Neural cell (in vitro differentiated cells): Measurements from ENCODE around the gene CD160. TPM values are rescaled to one million over a fixed set of nuclear protein-coding genes. Genes with fewer than 3 reads are reported as not detected.

Experiments
- H2AFZ ChIP-seq: fragments of 200-600, 300-800 bp; sonication (generic), shearing (Covaris generic); 2 replicates; pipeline ENCODE4 v1.6.0; 2014; ENCODE audit warnings: low read depth, mild to moderate bottlenecking, antibody characterized with exemption, low read length, moderate library complexity
- H3F3A ChIP-seq: fragments of 200-600 bp; shearing (Covaris generic); 2 replicates; pipeline ENCODE4 v1.6.1; 2016; ENCODE audit warnings: mild to moderate bottlenecking, moderate library complexity, mixed read lengths, antibody characterized with exemption, low read length; ENCODE audit not compliant: insufficient read depth, poor library complexity, severe bottlenecking
- H3K27ac ChIP-seq: fragments of 200-600, 300-800 bp; sonication (generic), shearing (Covaris generic); 2 replicates; pipeline ENCODE4 v1.5.1; 2014; ENCODE audit warnings: mild to moderate bottlenecking, low read length, moderate library complexity
- H3K27me3 ChIP-seq: fragments of 300-800, 200-600 bp; sonication (generic), shearing (Covaris generic); 2 replicates; pipeline ENCODE4 v1.6.0; 2014; ENCODE audit warnings: mild to moderate bottlenecking, low read depth, low read length, moderate library complexity; ENCODE audit not compliant: insufficient read depth
- H3K36me3 ChIP-seq: fragments of 300-800, 200-600 bp; sonication (generic), shearing (Covaris generic); 2 replicates; pipeline ENCODE4 v1.5.1; 2014; ENCODE audit warnings: mild to moderate bottlenecking, antibody characterized with exemption, low read length, moderate library complexity; ENCODE audit not compliant: insufficient read depth
- H3K4me2 ChIP-seq: fragments of 300-800, 200-600 bp; sonication (generic), shearing (Covaris generic); 2 replicates; pipeline ENCODE4 v1.6.0; 2014; ENCODE audit warnings: mild to moderate bottlenecking, low read length
- H3K4me3 ChIP-seq: fragments of 300-800, 200-600 bp; sonication (generic), shearing (Covaris generic); 2 replicates; pipeline ENCODE4 v1.5.1; 2014; ENCODE audit warnings: mild to moderate bottlenecking, low read length, moderate library complexity
- H3K79me2 ChIP-seq: fragments of 200-600 bp; shearing (Covaris generic); replicated peaks from 2 replicates; pipeline ENCODE4 v1.6.0; 2014; ENCODE audit warnings: mild to moderate bottlenecking, low read length, moderate library complexity; ENCODE audit not compliant: insufficient read depth
- H3K9ac ChIP-seq: fragments of 300-800, 200-600 bp; sonication (generic), shearing (Covaris generic); 2 replicates; pipeline ENCODE4 v1.6.1; 2016; ENCODE audit warnings: mild to moderate bottlenecking, low read length, mixed read lengths
- H3K9me2 ChIP-seq: fragments of 200-600 bp; shearing (Covaris generic); 2 replicates; pipeline ENCODE4 v1.6.1; 2016; ENCODE audit warnings: mild to moderate bottlenecking, low read length, mixed read lengths; ENCODE audit not compliant: insufficient read depth
- H3K9me3 ChIP-seq: fragments of 200-600, 300-800 bp; sonication (generic), shearing (Covaris generic); 2 replicates; pipeline ENCODE4 v1.6.1; 2016; ENCODE audit warnings: mild to moderate bottlenecking, mixed run types, low read length, moderate library complexity, mixed read lengths
- H4K20me1 ChIP-seq: fragments of 200-600 bp; shearing (Covaris generic); 2 replicates; pipeline ENCODE4 v1.6.1; 2016; ENCODE audit warnings: mild to moderate bottlenecking, mixed run types; ENCODE audit not compliant: insufficient read depth
- EP300 ChIP-seq: fragments of 450-650 bp; conservative IDR thresholded peaks from 2 replicates; pipeline ENCODE4 v1.6.1; 2014; ENCODE audit warnings: antibody characterized with exemption, mild to moderate bottlenecking, moderate library complexity; ENCODE audit not compliant: poor library complexity, severe bottlenecking
- EZH2 ChIP-seq: fragments of 200-600, 300-800 bp; shearing (Covaris generic), sonication (generic); IDR thresholded peaks from 2 replicates; pipeline ENCODE4 v1.6.1; 2014; ENCODE audit warnings: antibody characterized with exemption, low read length, borderline replicate concordance, mild to moderate bottlenecking; ENCODE audit not compliant: insufficient read depth, poor library complexity, severe bottlenecking
- MXI1 ChIP-seq: fragments of 450-650 bp; conservative IDR thresholded peaks from 2 replicates; pipeline ENCODE4 v1.6.1; 2014; ENCODE audit warnings: antibody characterized with exemption, mild to moderate bottlenecking; ENCODE audit not compliant: poor library complexity, severe bottlenecking
- POLR2AphosphoS5 ChIP-seq: IDR thresholded peaks from 2 replicates; pipeline ENCODE4 v1.6.1; 2012
- RAD21 ChIP-seq: fragments of 450-650 bp; conservative IDR thresholded peaks from 2 replicates; pipeline ENCODE4 v1.6.1; 2014; ENCODE audit warnings: antibody characterized with exemption, mild to moderate bottlenecking, moderate library complexity
- REST ChIP-seq: IDR thresholded peaks from 2 replicates; pipeline ENCODE4 v1.6.1; 2012; ENCODE audit warnings: borderline replicate concordance
- SMC3 ChIP-seq: fragments of 450-650 bp; conservative IDR thresholded peaks from 2 replicates; pipeline ENCODE4 v1.6.1; 2014; ENCODE audit warnings: antibody characterized with exemption, mild to moderate bottlenecking, moderate library complexity; ENCODE audit not compliant: poor library complexity
- TAF1 ChIP-seq: IDR thresholded peaks from 2 replicates; pipeline ENCODE4 v1.6.1; 2012; ENCODE audit warnings: low read depth
- polyA plus RNA-seq: library from polyadenylated mRNA; depleted of rRNA; stranded (reverse); fragments of >200 nt; gene quantifications from 2 replicates; pipeline ENCODE4 v1.2.3, GENCODE V29; 2014
- TF ChIP-seq, protein P1 (sequence below): fragments of 450-650 bp; IDR thresholded peaks from 2 replicates; pipeline ENCODE4 v1.5.1; 2014; ENCODE audit warnings: antibody characterized with exemption, mild to moderate bottlenecking, moderate library complexity; ENCODE audit not compliant: poor library complexity, severe bottlenecking

CD160 gene
- polyA plus RNA-seq, 1 donor from 2014 or later, result not detected

GRCh38 chr1:145751491-145752037 is 32.3 kb downstream of the CD160 start:
- Histone ChIP-seq H3K4me3 (no peak overlapping the region), H2AFZ (no peak overlapping the region), H3K27ac (no peak overlapping the region), H3K4me2 (no peak overlapping the region), H3K79me2 (no peaks in the 10 kb centered on the region), H3K9ac (no peak overlapping the region), H3K9me3 (no peaks in the 10 kb centered on the region), H3K36me3 (no peaks in the 10 kb centered on the region), H3F3A (no peaks in the 10 kb centered on the region), H3K9me2 (no peaks in the 10 kb centered on the region), H4K20me1 (no peaks in the 10 kb centered on the region), H3K27me3 (no peaks in the 10 kb centered on the region)
- TF ChIP-seq EZH2, result no peak
- TF ChIP-seq, protein P1, sequence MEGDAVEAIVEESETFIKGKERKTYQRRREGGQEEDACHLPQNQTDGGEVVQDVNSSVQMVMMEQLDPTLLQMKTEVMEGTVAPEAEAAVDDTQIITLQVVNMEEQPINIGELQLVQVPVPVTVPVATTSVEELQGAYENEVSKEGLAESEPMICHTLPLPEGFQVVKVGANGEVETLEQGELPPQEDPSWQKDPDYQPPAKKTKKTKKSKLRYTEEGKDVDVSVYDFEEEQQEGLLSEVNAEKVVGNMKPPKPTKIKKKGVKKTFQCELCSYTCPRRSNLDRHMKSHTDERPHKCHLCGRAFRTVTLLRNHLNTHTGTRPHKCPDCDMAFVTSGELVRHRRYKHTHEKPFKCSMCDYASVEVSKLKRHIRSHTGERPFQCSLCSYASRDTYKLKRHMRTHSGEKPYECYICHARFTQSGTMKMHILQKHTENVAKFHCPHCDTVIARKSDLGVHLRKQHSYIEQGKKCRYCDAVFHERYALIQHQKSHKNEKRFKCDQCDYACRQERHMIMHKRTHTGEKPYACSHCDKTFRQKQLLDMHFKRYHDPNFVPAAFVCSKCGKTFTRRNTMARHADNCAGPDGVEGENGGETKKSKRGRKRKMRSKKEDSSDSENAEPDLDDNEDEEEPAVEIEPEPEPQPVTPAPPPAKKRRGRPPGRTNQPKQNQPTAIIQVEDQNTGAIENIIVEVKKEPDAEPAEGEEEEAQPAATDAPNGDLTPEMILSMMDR, result no peak
- TF ChIP-seq POLR2AphosphoS5, result no peak
- no peak for TF ChIP-seq SMC3
- TF ChIP-seq REST, result no peak
- no peak for TF ChIP-seq MXI1
- TF ChIP-seq RAD21, result no peak
- no peak for TF ChIP-seq TAF1
- no peak for TF ChIP-seq EP300

DNA sequence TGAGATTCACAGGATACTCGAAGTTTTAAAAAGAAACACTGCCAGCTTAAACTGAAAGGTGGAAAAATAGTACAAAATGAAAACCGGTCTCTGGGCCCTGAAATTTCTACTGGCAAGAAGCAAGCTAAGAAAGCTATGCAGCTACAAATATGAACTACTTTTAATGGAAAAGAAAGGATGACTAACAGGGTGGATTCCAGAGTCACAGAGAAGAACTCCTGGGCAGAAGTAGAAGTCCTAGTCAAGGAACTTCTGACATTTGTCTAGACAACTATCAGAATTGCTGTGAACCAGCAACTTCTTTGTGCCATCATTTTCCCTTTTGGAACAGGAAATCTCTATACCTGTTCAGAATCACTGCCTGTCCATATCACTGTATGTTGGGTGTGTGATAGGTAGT is 38.1 kb downstream of the CD160 start:
- no peaks in the 10 kb centered on the region for H3K36me3 ChIP-seq
- TF ChIP-seq SMC3 (no peak), TAF1 (no peak), EZH2 (no peak), RAD21 (no peak), REST (no peak), EP300 (no peak), POLR2AphosphoS5 (no peak), MXI1 (no peak)
- TF ChIP-seq, protein P1, result no peak
- no peak overlapping the region for H2AFZ ChIP-seq
- no peak overlapping the region for H3K27ac ChIP-seq
- H3K4me3 ChIP-seq, result no peak overlapping the region
- H3K9me2 ChIP-seq, result no peaks in the 10 kb centered on the region
- H3K79me2 ChIP-seq, result no peaks in the 10 kb centered on the region
- no peak overlapping the region for H3K4me2 ChIP-seq
- H4K20me1 ChIP-seq, result no peaks in the 10 kb centered on the region
- no peaks in the 10 kb centered on the region for H3K27me3 ChIP-seq
- no peaks in the 10 kb centered on the region for H3F3A ChIP-seq
- H3K9ac ChIP-seq, result no peak overlapping the region
- no peaks in the 10 kb centered on the region for H3K9me3 ChIP-seq
